ENCODE data around the gene SMAD3.
A peak's percentile ranks its signal among the peaks of the same experiment; 100 is the strongest.

Gene SMAD3

GRCh38 chr15:67098768-67099282 is 33.4 kb downstream of the SMAD3 start:
- no peak for TF ChIP-seq CTCF (IDR thresholded peaks at IDR 0.05; ENCODE audit: low read depth, low read length, missing control alignments)
- H3K4me3 ChIP-seq (ENCODE audit: low read depth, low read length), result no peak overlapping the region
- no peak for DNase-seq (ENCODE audit: low read depth)

- TF ChIP-seq CTCF (IDR thresholded peaks at IDR 0.05; ENCODE audit: low read depth, low read length, missing control alignments), result no peak
- DNase-seq (ENCODE audit: low read depth), result no peak
- no peak overlapping the region; the same call in 1 of the 2 replicates for H3K4me3 ChIP-seq (ENCODE audit: low read depth, low read length)
These were observed 34.9 kb downstream of the SMAD3 start for GRCh38 chr15:67100124-67100791.

GRCh38 chr15:67100801-67101581 is 35.6 kb downstream of the SMAD3 start:
- DNase-seq (ENCODE audit: low read depth), result peak; percentile 83
- no peak for TF ChIP-seq CTCF (IDR thresholded peaks at IDR 0.05; ENCODE audit: low read depth, low read length, missing control alignments)
- no peak overlapping the region; the same call in 1 of the 2 replicates for H3K4me3 ChIP-seq (ENCODE audit: low read depth, low read length)

GRCh38 chr15:67101911-67102598 is 36.7 kb downstream of the SMAD3 start:
- H3K4me3 ChIP-seq (ENCODE audit: low read depth, low read length), result peak overlapping the region; percentile 7; the same call in 1 of the 2 replicates
- peak; percentile 90 for DNase-seq (ENCODE audit: low read depth)
- TF ChIP-seq CTCF (IDR thresholded peaks at IDR 0.05; ENCODE audit: low read depth, low read length, missing control alignments), result no peak

- no peak for TF ChIP-seq CTCF (IDR thresholded peaks at IDR 0.05; ENCODE audit: low read depth, low read length, missing control alignments)
- DNase-seq (ENCODE audit: low read depth), result no peak
- H3K4me3 ChIP-seq (ENCODE audit: low read depth, low read length), result no peak overlapping the region
These were observed 37.2 kb downstream of the SMAD3 start for GRCh38 chr15:67102599-67102929.

- TF ChIP-seq CTCF (IDR thresholded peaks at IDR 0.05; ENCODE audit: low read depth, low read length, missing control alignments), result no peak
- no peak for DNase-seq (ENCODE audit: low read depth)
- no peak overlapping the region for H3K4me3 ChIP-seq (ENCODE audit: low read depth, low read length)
These were observed 37.6 kb downstream of the SMAD3 start for GRCh38 chr15:67103021-67103420.
